Gastroesophageal sphincter (tissue), 3 donors: ENCODE results near the gene OR6B1.

Source experiments
- EP300 ChIP-seq: sonication (generic); formaldehyde crosslinking; IDR thresholded peaks from one replicate; pipeline ENCODE4 v1.6.1; 2017; ENCODE audit warnings: antibody characterized with exemption, mild to moderate bottlenecking
- POLR2A ChIP-seq, 2 donors: fragments of 450-650 bp; IDR thresholded peaks; one replicate each; pipeline ENCODE4 v1.6.1; 2017; ENCODE audit warnings: antibody characterized with exemption in 2 of 2, mild to moderate bottlenecking in 2 of 2, moderate library complexity in 1 of 2
- POLR2AphosphoS5 ChIP-seq: sonication (generic); formaldehyde crosslinking; IDR thresholded peaks from one replicate; pipeline ENCODE4 v1.6.1; 2017; ENCODE audit warnings: antibody characterized with exemption
- TF ChIP-seq, protein P1 (sequence below), 4 experiments: fragments of 200-600 bp in 2 of 4; fragments of 450-650 bp in 2 of 4; sonication (generic) in 1 of 4; IDR thresholded peaks; one replicate each; pipeline ENCODE4 v1.5.1; 2017 to 2019; ENCODE audit warnings: antibody characterized with exemption in 4 of 4, mild to moderate bottlenecking in 2 of 4, moderate library complexity in 2 of 4

DNA sequence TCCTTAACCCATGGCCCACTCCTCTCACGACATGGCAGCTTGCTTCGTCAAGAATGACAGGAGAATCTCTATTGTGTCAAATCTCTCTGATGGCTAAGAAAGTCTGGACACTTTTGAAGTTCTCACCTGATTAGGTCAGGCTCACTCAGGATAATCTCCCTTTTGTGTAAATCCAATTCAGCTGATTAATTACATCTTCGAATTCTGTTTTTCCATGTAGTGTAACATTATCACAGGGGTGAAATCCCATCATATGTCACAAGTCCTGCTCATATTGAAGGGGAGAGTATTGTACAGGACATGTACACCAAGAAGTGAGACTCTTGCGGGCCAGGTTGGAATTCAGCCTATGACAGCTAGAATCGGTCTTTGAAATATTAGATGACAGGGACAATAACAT, 16.2 kb upstream of the OR6B1 start:
- no peak for TF ChIP-seq POLR2A (IDR thresholded peaks at IDR 0.05)
- TF ChIP-seq, protein P1, sequence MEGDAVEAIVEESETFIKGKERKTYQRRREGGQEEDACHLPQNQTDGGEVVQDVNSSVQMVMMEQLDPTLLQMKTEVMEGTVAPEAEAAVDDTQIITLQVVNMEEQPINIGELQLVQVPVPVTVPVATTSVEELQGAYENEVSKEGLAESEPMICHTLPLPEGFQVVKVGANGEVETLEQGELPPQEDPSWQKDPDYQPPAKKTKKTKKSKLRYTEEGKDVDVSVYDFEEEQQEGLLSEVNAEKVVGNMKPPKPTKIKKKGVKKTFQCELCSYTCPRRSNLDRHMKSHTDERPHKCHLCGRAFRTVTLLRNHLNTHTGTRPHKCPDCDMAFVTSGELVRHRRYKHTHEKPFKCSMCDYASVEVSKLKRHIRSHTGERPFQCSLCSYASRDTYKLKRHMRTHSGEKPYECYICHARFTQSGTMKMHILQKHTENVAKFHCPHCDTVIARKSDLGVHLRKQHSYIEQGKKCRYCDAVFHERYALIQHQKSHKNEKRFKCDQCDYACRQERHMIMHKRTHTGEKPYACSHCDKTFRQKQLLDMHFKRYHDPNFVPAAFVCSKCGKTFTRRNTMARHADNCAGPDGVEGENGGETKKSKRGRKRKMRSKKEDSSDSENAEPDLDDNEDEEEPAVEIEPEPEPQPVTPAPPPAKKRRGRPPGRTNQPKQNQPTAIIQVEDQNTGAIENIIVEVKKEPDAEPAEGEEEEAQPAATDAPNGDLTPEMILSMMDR (IDR thresholded peaks at IDR 0.05) = no peak
- no peak for TF ChIP-seq EP300
- TF ChIP-seq POLR2AphosphoS5 = no peak
